Small intestine (tissue), 7 donors: Measurements from ENCODE around the gene ZC3H12C. TPM values are rescaled to one million over a fixed set of nuclear protein-coding genes. Genes with fewer than 3 reads are reported as not detected.
A peak's percentile ranks its signal among the peaks of the same experiment; 100 is the strongest.

ENCODE experiments used
- DNase-seq, 2 donors: peaks; one replicate each; pipeline versions ENCODE4 v3.0.0 to v3.0.0-alpha.2; 2013
- FAIRE-seq: peaks from 2 replicates; lab custom pipeline; 2012; peaks lifted over from hg19 to GRCh38; lab: Jason Lieb, UNC
- H3K27ac ChIP-seq, 3 donors: one replicate each; pipeline ENCODE4 v1.5.1; 2013; ENCODE audit warnings: low read length in 2 of 3, mild to moderate bottlenecking in 2 of 3, control low read depth in 1 of 3, inconsistent platforms in 1 of 3, low read depth in 1 of 3, moderate library complexity in 1 of 3
- H3K27me3 ChIP-seq, 3 donors: one replicate each; pipeline ENCODE4 v1.6.1; 2013; ENCODE audit warnings: low read length in 3 of 3, inconsistent platforms in 1 of 3; ENCODE audit not compliant: control insufficient read depth in 3 of 3, insufficient read depth in 3 of 3
- H3K36me3 ChIP-seq, 3 donors: one replicate each; pipeline ENCODE4 v1.6.1; 2013; ENCODE audit warnings: low read length in 3 of 3, inconsistent platforms in 1 of 3, low read depth in 1 of 3, mild to moderate bottlenecking in 1 of 3, moderate library complexity in 1 of 3; ENCODE audit not compliant: control insufficient read depth in 3 of 3, insufficient read depth in 2 of 3
- H3K4me1 ChIP-seq, 3 donors: one replicate each; pipeline ENCODE4 v1.6.1; 2013; ENCODE audit warnings: low read length in 2 of 3, inconsistent platforms in 1 of 3, low read depth in 1 of 3, mild to moderate bottlenecking in 1 of 3, moderate library complexity in 1 of 3; ENCODE audit not compliant: control insufficient read depth in 3 of 3, insufficient read depth in 2 of 3
- H3K4me3 ChIP-seq, 3 donors: one replicate each; pipeline ENCODE4 v1.5.1; 2013; ENCODE audit warnings: low read length in 3 of 3, control low read depth in 1 of 3, inconsistent platforms in 1 of 3, low read depth in 1 of 3, mild to moderate bottlenecking in 1 of 3, moderate library complexity in 1 of 3
- H3K9me3 ChIP-seq, 2 donors: one replicate each; pipeline ENCODE4 v1.6.1; 2013; ENCODE audit warnings: low read depth in 1 of 2, low read length in 1 of 2; ENCODE audit not compliant: control insufficient read depth in 2 of 2, insufficient read depth in 1 of 2
- WGBS, 3 donors: extraction: QIAGEN DNeasy Blood & Tissue Kit; methylation state at CpG; one replicate each; pipeline ENCODE4 v1.1.7; 2013; 5-methylcytosine and 5-hydroxymethylcytosine counted together
- polyA plus RNA-seq, 4 donors: library from polyadenylated mRNA; stranded (reverse) in 3 of 4; unstranded in 1 of 4; fragments of 200-250 nt in 3 of 4; fragments of 120-200 nt in 1 of 4; gene quantifications; one replicate each; pipeline versions ENCODE4 v1.2.1 to v1.2.3, GENCODE V29; 2013
- donor health status: healthy with polysubstance abuse.
- donor health status: control.
- donor health status: control.
- donor health status: Bipolar disorder and iron deficiency.
- donor health status: healthy.

The ZC3H12C gene
- polyA plus RNA-seq, 4 donors = 0.27 to 16.8 (median 1.1) TPM

- Histone ChIP-seq H3K4me3 (no peak overlapping the region), H3K36me3 (no peaks in the 10 kb centered on the region), H3K27ac (no peak overlapping the region), H3K9me3 (no peaks in the 10 kb centered on the region), H3K27me3 (no peaks in the 10 kb centered on the region), H3K4me1 (peaks cover 0 to 16% (median 4%) of the 10 kb centered on the region in 3 donors)
- DNase-seq (no peak), FAIRE-seq (no peak)
Measured at GRCh38 chr11:110072930-110073329, 20.3 kb upstream of the ZC3H12C start.

GRCh38 chr11:110074499-110074898, 18.7 kb upstream of the ZC3H12C start:
- Histone ChIP-seq H3K4me3 (no peak overlapping the region), H3K27me3 (no peaks in the 10 kb centered on the region), H3K36me3 (no peaks in the 10 kb centered on the region), H3K27ac (no peak overlapping the region), H3K4me1 (peaks cover 0 to 19% (median 4%) of the 10 kb centered on the region in 3 donors), H3K9me3 (peaks cover 0 to 7% of the 10 kb centered on the region in 2 donors)
- WGBS, 3 donors = 96 to 98% (median 96%) methylated on average over 7 of the region's 7 CpGs
- DNase-seq (no peak), FAIRE-seq (no peak)

- peaks cover 0 to 7% of the 10 kb centered on the region in 2 donors for H3K9me3 ChIP-seq
- no peaks in the 10 kb centered on the region for H3K27me3 ChIP-seq
- H3K36me3 ChIP-seq = no peaks in the 10 kb centered on the region
- no peak overlapping the region for H3K27ac ChIP-seq
- peaks cover 0 to 19% (median 4%) of the 10 kb centered on the region in 3 donors for H3K4me1 ChIP-seq
- no peak overlapping the region for H3K4me3 ChIP-seq
- FAIRE-seq = no peak
- peak in 1 of 2 donors; percentile 51 for DNase-seq
- 18 to 54% (median 35%) methylated on average over 12 of the region's 12 CpGs for WGBS, 3 donors
Measured at GRCh38 chr11:110075105-110075846, 17.9 kb upstream of the ZC3H12C start.

GRCh38 chr11:110075847-110076208, 17.4 kb upstream of the ZC3H12C start:
- Histone ChIP-seq H3K4me3 (no peak overlapping the region), H3K36me3 (no peaks in the 10 kb centered on the region), H3K27ac (peak overlapping the region in 1 of 3 donors; percentile 80), H3K4me1 (peaks cover 0 to 19% (median 4%) of the 10 kb centered on the region in 3 donors), H3K27me3 (no peaks in the 10 kb centered on the region), H3K9me3 (peaks cover 0 to 7% of the 10 kb centered on the region in 2 donors)
- DNase-seq = no peak
- FAIRE-seq = no peak
- 52 to 56% (median 54%) methylated on average over 4 of the region's 4 CpGs for WGBS, 3 donors

GRCh38 chr11:110076371-110076965, 16.7 kb upstream of the ZC3H12C start:
- DNase-seq = peak; percentile 49 to 91
- Histone ChIP-seq H3K27ac (peak overlapping the region in 1 of 3 donors; percentile 80), H3K4me1 (peaks cover 0 to 19% (median 4%) of the 10 kb centered on the region in 3 donors), H3K4me3 (no peak overlapping the region), H3K36me3 (no peaks in the 10 kb centered on the region), H3K9me3 (peaks cover 0 to 7% of the 10 kb centered on the region in 2 donors), H3K27me3 (no peaks in the 10 kb centered on the region)
- no peak for FAIRE-seq
- WGBS, 3 donors = 10 to 32% (median 31%) methylated on average over 7 of the region's 7 CpGs

GRCh38 chr11:110077346-110077745, 15.8 kb upstream of the ZC3H12C start:
- 12 to 49% (median 16%) methylated on average over 1 of the region's 1 CpG for WGBS, 3 donors
- DNase-seq (peak; percentile 67 to 77), FAIRE-seq (no peak)
- Histone ChIP-seq H3K9me3 (peaks cover 0 to 7% of the 10 kb centered on the region in 2 donors), H3K27me3 (no peaks in the 10 kb centered on the region), H3K4me3 (no peak overlapping the region), H3K4me1 (peaks cover 0 to 19% (median 4%) of the 10 kb centered on the region in 3 donors), H3K36me3 (no peaks in the 10 kb centered on the region), H3K27ac (peak overlapping the region in 1 of 3 donors; percentile 80)

- Histone ChIP-seq H3K27me3 (no peaks in the 10 kb centered on the region), H3K4me1 (peaks cover 0 to 19% (median 4%) of the 10 kb centered on the region in 3 donors), H3K4me3 (no peak overlapping the region), H3K36me3 (no peaks in the 10 kb centered on the region), H3K9me3 (peaks cover 0 to 7% of the 10 kb centered on the region in 2 donors), H3K27ac (peak overlapping the region in 1 of 3 donors; percentile 80)
- DNase-seq (no peak), FAIRE-seq (no peak)
- 19 to 47% (median 20%) methylated on average over 6 of the region's 6 CpGs for WGBS, 3 donors
Measured at GRCh38 chr11:110077831-110078325, 15.3 kb upstream of the ZC3H12C start.

GRCh38 chr11:110078923-110079544, 14.2 kb upstream of the ZC3H12C start:
- Histone ChIP-seq H3K4me3 (no peak overlapping the region), H3K4me1 (peaks cover 0 to 19% (median 4%) of the 10 kb centered on the region in 3 donors), H3K36me3 (no peaks in the 10 kb centered on the region), H3K27ac (no peak overlapping the region), H3K27me3 (no peaks in the 10 kb centered on the region), H3K9me3 (peaks cover 0 to 7% of the 10 kb centered on the region in 2 donors)
- FAIRE-seq = no peak
- DNase-seq = no peak
- 96 to 100% (median 100%) methylated on average over 1 of the region's 1 CpG for WGBS, 3 donors
